ENCODE data around the gene F3. TPM values are rescaled to one million over a fixed set of nuclear protein-coding genes. Genes with fewer than 3 reads are reported as not detected.

Gene F3
- total and polyA plus RNA-seq, 9 of the 15 experiments (the other 6 are each of a cell fraction or from before 2014, with no cell fraction given) = 0.24 to 0.28 TPM; not detected in 7

DNA sequence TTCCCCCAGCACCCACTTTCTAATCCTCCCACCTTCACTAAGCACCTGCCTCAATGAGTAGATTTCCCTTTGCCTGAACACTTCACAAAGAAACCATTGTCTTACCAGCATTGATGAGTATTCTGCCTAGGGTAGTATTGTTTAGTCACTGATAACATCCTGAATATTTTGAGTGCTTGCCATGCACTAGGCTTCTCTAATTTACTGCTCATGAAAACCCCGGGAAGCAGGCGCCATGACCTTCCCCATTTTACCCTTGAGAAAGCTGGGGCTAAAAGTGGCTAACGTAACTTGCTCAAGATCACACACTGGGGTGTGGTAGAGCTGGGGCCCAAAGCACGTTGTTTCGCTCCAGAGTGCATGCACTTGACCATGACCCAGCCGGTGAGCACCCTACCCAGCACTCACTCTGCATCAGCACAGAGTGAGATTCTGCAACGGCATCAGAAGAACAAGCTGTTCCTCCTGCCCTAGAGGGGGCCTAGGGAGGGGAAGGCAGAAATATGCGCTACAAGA lies 10.6 kb upstream of the F3 start:
- no TSS peak for BruUV-seq (replicated peaks)
- peaks cover 11 to 52% of the 10 kb centered on the region in 2 experiments for H3K27me3 ChIP-seq (ENCODE audit: control insufficient read depth in 2 of 2, insufficient read depth in 2 of 2, low read length in 2 of 2)
- H3K4me3 ChIP-seq = no peak overlapping the region
- in situ Hi-C loops (cut with MboI) = no loop called here
- no peaks in the 10 kb centered on the region for H3K4me1 ChIP-seq (replicated peaks in 1 of 2; ENCODE audit: control insufficient read depth in 2 of 2, insufficient read depth in 2 of 2, low read length in 2 of 2)
- H3K9ac ChIP-seq (ENCODE audit: insufficient read depth in 1 of 2, low read depth in 2 of 2, low read length in 2 of 2) = no peak overlapping the region
- TF ChIP-seq, protein P1, sequence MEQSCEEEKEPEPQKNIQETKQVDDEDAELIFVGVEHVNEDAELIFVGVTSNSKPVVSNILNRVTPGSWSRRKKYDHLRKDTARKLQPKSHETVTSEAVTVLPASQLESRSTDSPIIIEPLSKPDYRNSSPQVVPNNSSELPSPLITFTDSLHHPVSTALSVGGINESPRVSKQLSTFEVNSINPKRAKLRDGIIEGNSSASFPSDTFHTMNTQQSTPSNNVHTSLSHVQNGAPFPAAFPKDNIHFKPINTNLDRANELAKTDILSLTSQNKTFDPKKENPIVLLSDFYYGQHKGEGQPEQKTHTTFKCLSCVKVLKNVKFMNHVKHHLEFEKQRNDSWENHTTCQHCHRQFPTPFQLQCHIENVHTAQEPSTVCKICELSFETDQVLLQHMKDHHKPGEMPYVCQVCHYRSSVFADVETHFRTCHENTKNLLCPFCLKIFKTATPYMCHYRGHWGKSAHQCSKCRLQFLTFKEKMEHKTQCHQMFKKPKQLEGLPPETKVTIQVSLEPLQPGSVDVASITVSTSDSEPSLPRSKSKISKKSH (CRISPR knock-in tag; IDR thresholded peaks at IDR 0.05) = no peak
- TF ChIP-seq, protein P2, sequence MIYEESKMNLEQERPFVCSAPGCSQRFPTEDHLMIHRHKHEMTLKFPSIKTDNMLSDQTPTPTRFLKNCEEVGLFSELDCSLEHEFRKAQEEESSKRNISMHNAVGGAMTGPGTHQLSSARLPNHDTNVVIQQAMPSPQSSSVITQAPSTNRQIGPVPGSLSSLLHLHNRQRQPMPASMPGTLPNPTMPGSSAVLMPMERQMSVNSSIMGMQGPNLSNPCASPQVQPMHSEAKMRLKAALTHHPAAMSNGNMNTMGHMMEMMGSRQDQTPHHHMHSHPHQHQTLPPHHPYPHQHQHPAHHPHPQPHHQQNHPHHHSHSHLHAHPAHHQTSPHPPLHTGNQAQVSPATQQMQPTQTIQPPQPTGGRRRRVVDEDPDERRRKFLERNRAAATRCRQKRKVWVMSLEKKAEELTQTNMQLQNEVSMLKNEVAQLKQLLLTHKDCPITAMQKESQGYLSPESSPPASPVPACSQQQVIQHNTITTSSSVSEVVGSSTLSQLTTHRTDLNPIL (CRISPR knock-in tag; IDR thresholded peaks at IDR 0.05) = no peak
- TF ChIP-seq, protein P3, sequence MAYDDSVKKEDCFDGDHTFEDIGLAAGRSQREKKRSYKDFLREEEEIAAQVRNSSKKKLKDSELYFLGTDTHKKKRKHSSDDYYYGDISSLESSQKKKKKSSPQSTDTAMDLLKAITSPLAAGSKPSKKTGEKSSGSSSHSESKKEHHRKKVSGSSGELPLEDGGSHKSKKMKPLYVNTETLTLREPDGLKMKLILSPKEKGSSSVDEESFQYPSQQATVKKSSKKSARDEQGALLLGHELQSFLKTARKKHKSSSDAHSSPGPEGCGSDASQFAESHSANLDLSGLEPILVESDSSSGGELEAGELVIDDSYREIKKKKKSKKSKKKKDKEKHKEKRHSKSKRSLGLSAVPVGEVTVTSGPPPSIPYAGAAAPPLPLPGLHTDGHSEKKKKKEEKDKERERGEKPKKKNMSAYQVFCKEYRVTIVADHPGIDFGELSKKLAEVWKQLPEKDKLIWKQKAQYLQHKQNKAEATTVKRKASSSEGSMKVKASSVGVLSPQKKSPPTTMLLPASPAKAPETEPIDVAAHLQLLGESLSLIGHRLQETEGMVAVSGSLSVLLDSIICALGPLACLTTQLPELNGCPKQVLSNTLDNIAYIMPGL (CRISPR knock-in tag; IDR thresholded peaks at IDR 0.05) = no peak
- TF ChIP-seq ETS2 (tag; IDR thresholded peaks at IDR 0.05; ENCODE audit: borderline replicate concordance, poor library complexity, severe bottlenecking) (no peak), HDAC1 (IDR thresholded peaks at IDR 0.05) (no peak), TAF9B (IDR thresholded peaks at IDR 0.05; ENCODE audit: partially characterized antibody) (no peak), EP300 (IDR thresholded peaks at IDR 0.05; ENCODE audit: low read length) (no peak), ZNF239 (CRISPR knock-in tag; IDR thresholded peaks at IDR 0.05) (no peak), CEBPB (tag; IDR thresholded peaks at IDR 0.05) (no peak)
- TF ChIP-seq, protein P4, sequence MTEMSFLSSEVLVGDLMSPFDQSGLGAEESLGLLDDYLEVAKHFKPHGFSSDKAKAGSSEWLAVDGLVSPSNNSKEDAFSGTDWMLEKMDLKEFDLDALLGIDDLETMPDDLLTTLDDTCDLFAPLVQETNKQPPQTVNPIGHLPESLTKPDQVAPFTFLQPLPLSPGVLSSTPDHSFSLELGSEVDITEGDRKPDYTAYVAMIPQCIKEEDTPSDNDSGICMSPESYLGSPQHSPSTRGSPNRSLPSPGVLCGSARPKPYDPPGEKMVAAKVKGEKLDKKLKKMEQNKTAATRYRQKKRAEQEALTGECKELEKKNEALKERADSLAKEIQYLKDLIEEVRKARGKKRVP (CRISPR knock-in tag; IDR thresholded peaks at IDR 0.05) = no peak
- TF ChIP-seq, protein P5, sequence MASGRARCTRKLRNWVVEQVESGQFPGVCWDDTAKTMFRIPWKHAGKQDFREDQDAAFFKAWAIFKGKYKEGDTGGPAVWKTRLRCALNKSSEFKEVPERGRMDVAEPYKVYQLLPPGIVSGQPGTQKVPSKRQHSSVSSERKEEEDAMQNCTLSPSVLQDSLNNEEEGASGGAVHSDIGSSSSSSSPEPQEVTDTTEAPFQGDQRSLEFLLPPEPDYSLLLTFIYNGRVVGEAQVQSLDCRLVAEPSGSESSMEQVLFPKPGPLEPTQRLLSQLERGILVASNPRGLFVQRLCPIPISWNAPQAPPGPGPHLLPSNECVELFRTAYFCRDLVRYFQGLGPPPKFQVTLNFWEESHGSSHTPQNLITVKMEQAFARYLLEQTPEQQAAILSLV (tag; IDR thresholded peaks at IDR 0.05) = no peak
- TF ChIP-seq, protein P6, sequence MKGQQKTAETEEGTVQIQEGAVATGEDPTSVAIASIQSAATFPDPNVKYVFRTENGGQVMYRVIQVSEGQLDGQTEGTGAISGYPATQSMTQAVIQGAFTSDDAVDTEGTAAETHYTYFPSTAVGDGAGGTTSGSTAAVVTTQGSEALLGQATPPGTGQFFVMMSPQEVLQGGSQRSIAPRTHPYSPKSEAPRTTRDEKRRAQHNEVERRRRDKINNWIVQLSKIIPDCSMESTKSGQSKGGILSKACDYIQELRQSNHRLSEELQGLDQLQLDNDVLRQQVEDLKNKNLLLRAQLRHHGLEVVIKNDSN (CRISPR knock-in tag; IDR thresholded peaks at IDR 0.05) = no peak
- no peak for DNase-seq (ENCODE audit: extremely low read depth in 1 of 4, low spot score in 3 of 4)
- peaks cover 3% of the 10 kb centered on the region for H3K9me1 ChIP-seq (ENCODE audit: control insufficient read depth, insufficient read depth, low read length)
- CTCF ChIA-PET (ENCODE audit: low intra/inter-chr PET ratio) = no interaction called here
- H3K36me3 ChIP-seq (ENCODE audit: control insufficient read depth, insufficient read depth, low read length) = no peaks in the 10 kb centered on the region
- no peak for FAIRE-seq
- 1% methylated on average over 8 of the region's 8 CpGs for WGBS (ENCODE audit: insufficient coverage, low coverage, missing lambda C conversion rate)
- H3K4me2 ChIP-seq (ENCODE audit: insufficient read depth, low read length) = no peak overlapping the region
- intact Hi-C loops (cut with micrococcal nuclease) = no loop called here
- no peak overlapping the region for H2AFZ ChIP-seq (ENCODE audit: low read depth, low read length)
- H3K9me3 ChIP-seq (replicated peaks; ENCODE audit: control insufficient read depth, insufficient read depth, low read depth, low read length) = no peaks in the 10 kb centered on the region
- no peaks in the 10 kb centered on the region for H4K20me1 ChIP-seq (replicated peaks; ENCODE audit: control insufficient read depth, insufficient read depth, low read length)
- no peak overlapping the region for H3K27ac ChIP-seq (ENCODE audit: extremely low read depth, low read depth, low read length)
- POLR2A ChIA-PET = no interaction called here
- H3K79me2 ChIP-seq (ENCODE audit: control insufficient read depth, insufficient read depth, low read length) = no peaks in the 10 kb centered on the region
- no peak for ATAC-seq

All from K562 (cell line).